ENCODE measurements around the gene B3GALT4. TPM values are rescaled to one million over a fixed set of nuclear protein-coding genes. Genes with fewer than 3 reads are reported as not detected.

The B3GALT4 gene
- total and polyA plus RNA-seq, 2 of the 13 experiments (the other 11 are each of a cell fraction or from before 2014, with no cell fraction given): 0.04 to 0.27 TPM

DNA sequence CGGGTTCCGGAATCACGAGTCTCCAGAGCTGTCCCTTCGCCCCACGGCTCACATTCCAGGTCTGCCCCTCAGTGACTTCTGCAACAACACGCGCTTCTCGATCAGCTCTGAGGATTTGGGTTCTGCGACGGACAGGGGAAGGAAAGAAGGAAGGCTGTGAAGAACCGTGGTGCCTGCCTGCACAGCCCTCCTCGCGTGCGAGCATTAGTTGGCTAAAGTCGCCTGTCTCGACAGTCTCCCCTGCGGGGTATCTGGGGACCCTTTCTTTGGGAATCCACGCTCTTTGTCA lies 28.3 kb upstream of the B3GALT4 start (continued):
- TF ChIP-seq NR1H2 (CRISPR knock-in tag; IDR thresholded peaks at IDR 0.05; ENCODE audit: borderline replicate concordance, low read depth): no peak
- no peak for TF ChIP-seq ZNF205 (CRISPR knock-in tag; IDR thresholded peaks at IDR 0.05)
- TF ChIP-seq ZNF564 (CRISPR knock-in tag; IDR thresholded peaks at IDR 0.05): no peak
- no peak for TF ChIP-seq ZNF337 (CRISPR knock-in tag; IDR thresholded peaks at IDR 0.05; ENCODE audit: borderline replicate concordance, low read depth)
- TF ChIP-seq FOSL1 (CRISPR knock-in tag; IDR thresholded peaks at IDR 0.05; ENCODE audit: borderline replicate concordance): no peak
- TF ChIP-seq, protein P1, sequence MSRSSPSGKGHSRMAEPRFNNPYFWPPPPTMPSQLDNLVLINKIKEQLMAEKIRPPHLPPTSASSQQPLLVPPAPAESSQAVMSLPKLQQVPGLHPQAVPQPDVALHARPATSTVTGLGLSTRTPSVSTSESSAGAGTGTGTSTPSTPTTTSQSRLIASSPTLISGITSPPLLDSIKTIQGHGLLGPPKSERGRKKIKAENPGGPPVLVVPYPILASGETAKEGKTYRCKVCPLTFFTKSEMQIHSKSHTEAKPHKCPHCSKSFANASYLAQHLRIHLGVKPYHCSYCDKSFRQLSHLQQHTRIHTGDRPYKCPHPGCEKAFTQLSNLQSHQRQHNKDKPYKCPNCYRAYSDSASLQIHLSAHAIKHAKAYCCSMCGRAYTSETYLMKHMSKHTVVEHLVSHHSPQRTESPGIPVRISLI (CRISPR knock-in tag; IDR thresholded peaks at IDR 0.05; ENCODE audit: borderline replicate concordance): peak; percentile 43; the same call in 1 of the 2 replicates
- TF ChIP-seq HMGA1 (CRISPR knock-in tag; conservative IDR thresholded peaks at IDR 0.05): no peak
- TF ChIP-seq SALL2 (CRISPR knock-in tag; IDR thresholded peaks at IDR 0.05): peak; percentile 13; the same call in 1 of the 2 replicates
- no peak for TF ChIP-seq HIVEP1 (CRISPR knock-in tag; IDR thresholded peaks at IDR 0.05)
- TF ChIP-seq PAX8 (CRISPR knock-in tag; IDR thresholded peaks at IDR 0.05; ENCODE audit: borderline replicate concordance): 0 out of 2 replicates have a peak, but pooled peaks have one; percentile 72
- TF ChIP-seq TAF1 (CRISPR knock-in tag; IDR thresholded peaks at IDR 0.05): no peak
- TF ChIP-seq JDP2 (CRISPR knock-in tag; IDR thresholded peaks at IDR 0.05; ENCODE audit: borderline replicate concordance): no peak
- peak; percentile 84 for TF ChIP-seq ZNF777 (CRISPR knock-in tag; IDR thresholded peaks at IDR 0.05)
- peak; percentile 58; the same call in 1 of the 2 replicates for TF ChIP-seq GLI4 (CRISPR knock-in tag; IDR thresholded peaks at IDR 0.05; ENCODE audit: borderline replicate concordance)
- TF ChIP-seq SMARCC2 (IDR thresholded peaks at IDR 0.05): no peak
- 0 out of 2 replicates have a peak, but pooled peaks have one; percentile 9 for TF ChIP-seq TGIF2 (CRISPR knock-in tag; IDR thresholded peaks at IDR 0.05)
- TF ChIP-seq MYC (CRISPR knock-in tag; IDR thresholded peaks at IDR 0.05; ENCODE audit: borderline replicate concordance): 0 out of 2 replicates have a peak, but pooled peaks have one; percentile 1
- no peak for TF ChIP-seq FOXK2 (IDR thresholded peaks at IDR 0.05)
- TF ChIP-seq NFKB2 (CRISPR knock-in tag; IDR thresholded peaks at IDR 0.05; ENCODE audit: borderline replicate concordance): peak; percentile 69; the same call in 1 of the 2 replicates
- TF ChIP-seq AHR (CRISPR knock-in tag; IDR thresholded peaks at IDR 0.05): no peak
- TF ChIP-seq JUNB (CRISPR knock-in tag; IDR thresholded peaks at IDR 0.05; ENCODE audit: borderline replicate concordance): no peak
- no peak; the same call in 1 of the 2 replicates for TF ChIP-seq YEATS4 (CRISPR knock-in tag; IDR thresholded peaks at IDR 0.05; ENCODE audit: borderline replicate concordance)
- TF ChIP-seq FOXJ3 (CRISPR knock-in tag; IDR thresholded peaks at IDR 0.05; ENCODE audit: borderline replicate concordance): no peak
- TF ChIP-seq HNRNPUL1 (IDR thresholded peaks at IDR 0.05; ENCODE audit: low read depth, low read length): no peak
- TF ChIP-seq, protein P2, sequence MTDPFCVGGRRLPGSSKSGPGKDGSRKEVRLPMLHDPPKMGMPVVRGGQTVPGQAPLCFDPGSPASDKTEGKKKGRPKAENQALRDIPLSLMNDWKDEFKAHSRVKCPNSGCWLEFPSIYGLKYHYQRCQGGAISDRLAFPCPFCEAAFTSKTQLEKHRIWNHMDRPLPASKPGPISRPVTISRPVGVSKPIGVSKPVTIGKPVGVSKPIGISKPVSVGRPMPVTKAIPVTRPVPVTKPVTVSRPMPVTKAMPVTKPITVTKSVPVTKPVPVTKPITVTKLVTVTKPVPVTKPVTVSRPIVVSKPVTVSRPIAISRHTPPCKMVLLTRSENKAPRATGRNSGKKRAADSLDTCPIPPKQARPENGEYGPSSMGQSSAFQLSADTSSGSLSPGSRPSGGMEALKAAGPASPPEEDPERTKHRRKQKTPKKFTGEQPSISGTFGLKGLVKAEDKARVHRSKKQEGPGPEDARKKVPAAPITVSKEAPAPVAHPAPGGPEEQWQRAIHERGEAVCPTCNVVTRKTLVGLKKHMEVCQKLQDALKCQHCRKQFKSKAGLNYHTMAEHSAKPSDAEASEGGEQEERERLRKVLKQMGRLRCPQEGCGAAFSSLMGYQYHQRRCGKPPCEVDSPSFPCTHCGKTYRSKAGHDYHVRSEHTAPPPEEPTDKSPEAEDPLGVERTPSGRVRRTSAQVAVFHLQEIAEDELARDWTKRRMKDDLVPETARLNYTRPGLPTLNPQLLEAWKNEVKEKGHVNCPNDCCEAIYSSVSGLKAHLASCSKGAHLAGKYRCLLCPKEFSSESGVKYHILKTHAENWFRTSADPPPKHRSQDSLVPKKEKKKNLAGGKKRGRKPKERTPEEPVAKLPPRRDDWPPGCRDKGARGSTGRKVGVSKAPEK (CRISPR knock-in tag; IDR thresholded peaks at IDR 0.05; ENCODE audit: borderline replicate concordance): peak; percentile 74; the same call in 1 of the 2 replicates
- TF ChIP-seq DNMT1 (CRISPR knock-in tag; IDR thresholded peaks at IDR 0.05): peak; percentile 4; the same call in 1 of the 2 replicates
- TF ChIP-seq ZC3H13 (CRISPR knock-in tag; IDR thresholded peaks at IDR 0.05): no peak
- TF ChIP-seq, protein P3, sequence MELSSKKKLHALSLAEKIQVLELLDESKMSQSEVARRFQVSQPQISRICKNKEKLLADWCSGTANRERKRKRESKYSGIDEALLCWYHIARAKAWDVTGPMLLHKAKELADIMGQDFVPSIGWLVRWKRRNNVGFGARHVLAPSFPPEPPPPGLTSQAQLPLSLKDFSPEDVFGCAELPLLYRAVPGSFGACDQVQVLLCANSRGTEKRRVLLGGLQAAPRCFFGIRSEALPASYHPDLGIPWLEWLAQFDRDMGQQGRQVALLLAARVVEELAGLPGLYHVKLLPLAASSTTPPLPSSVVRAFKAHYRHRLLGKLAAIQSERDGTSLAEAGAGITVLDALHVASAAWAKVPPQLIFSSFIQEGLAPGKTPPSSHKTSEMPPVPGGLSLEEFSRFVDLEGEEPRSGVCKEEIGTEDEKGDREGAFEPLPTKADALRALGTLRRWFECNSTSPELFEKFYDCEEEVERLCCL (CRISPR knock-in tag; IDR thresholded peaks at IDR 0.05; ENCODE audit: borderline replicate concordance): no peak
